Measurements from ENCODE around the gene TACSTD2.

DNA sequence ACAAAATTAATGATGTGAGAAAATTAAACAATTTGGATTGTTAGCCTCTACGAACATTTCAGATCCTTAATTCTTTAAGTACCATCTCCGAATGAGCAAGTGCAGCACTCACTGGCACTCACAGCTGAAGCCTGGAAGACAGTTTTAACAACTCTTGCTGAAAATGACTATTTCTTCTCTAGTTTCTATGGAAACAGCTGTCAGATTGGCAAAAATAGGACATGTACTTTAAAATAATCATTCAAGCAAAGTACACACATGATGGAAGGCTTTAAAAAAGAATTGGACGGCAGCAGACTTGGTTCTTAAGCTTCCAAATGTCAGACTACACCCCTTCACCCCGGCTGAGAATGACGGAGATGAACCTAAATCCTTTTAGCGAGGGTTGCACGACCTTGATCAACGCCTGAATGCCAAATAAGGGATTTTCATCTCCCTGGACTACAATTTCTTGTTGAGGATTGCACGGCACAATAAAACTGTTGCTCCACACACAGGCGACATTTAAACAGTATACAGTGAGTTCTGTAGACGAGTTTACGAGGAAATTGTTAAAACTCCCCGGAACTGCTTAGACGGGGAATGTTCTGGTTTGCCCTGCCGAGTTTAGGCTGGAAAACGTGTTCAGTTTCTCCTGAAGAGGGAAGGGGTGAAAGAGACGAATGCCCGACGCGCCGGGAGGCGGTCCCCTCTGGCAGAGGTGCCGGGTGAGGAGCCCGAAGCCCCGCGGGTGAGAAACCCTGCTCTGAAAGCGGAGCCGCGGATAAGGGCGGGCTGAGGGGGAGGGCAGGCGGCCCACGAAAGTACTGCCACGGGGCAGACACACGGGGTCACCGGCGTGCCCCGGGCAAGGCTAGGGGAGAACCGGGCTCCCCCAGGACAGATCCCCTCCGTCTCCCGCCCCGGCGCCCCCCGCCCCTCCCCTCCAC is 31.2 kb downstream of the TACSTD2 start:
- TF ChIP-seq ZBTB10 (tag by site-specific recombination; IDR thresholded peaks at IDR 0.05): no peak
- TF ChIP-seq, protein P1, sequence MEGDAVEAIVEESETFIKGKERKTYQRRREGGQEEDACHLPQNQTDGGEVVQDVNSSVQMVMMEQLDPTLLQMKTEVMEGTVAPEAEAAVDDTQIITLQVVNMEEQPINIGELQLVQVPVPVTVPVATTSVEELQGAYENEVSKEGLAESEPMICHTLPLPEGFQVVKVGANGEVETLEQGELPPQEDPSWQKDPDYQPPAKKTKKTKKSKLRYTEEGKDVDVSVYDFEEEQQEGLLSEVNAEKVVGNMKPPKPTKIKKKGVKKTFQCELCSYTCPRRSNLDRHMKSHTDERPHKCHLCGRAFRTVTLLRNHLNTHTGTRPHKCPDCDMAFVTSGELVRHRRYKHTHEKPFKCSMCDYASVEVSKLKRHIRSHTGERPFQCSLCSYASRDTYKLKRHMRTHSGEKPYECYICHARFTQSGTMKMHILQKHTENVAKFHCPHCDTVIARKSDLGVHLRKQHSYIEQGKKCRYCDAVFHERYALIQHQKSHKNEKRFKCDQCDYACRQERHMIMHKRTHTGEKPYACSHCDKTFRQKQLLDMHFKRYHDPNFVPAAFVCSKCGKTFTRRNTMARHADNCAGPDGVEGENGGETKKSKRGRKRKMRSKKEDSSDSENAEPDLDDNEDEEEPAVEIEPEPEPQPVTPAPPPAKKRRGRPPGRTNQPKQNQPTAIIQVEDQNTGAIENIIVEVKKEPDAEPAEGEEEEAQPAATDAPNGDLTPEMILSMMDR (tag by site-specific recombination; IDR thresholded peaks at IDR 0.05): no peak
- TF ChIP-seq ZNF677 (tag by site-specific recombination; IDR thresholded peaks at IDR 0.05): no peak
- no peak for TF ChIP-seq ZNF521 (tag by site-specific recombination; IDR thresholded peaks at IDR 0.05)
- TF ChIP-seq ZBTB48 (tag by site-specific recombination; IDR thresholded peaks at IDR 0.05): peak; percentile 43; the same call in 1 of the 2 replicates
- TF ChIP-seq ZSCAN23 (tag by site-specific recombination; IDR thresholded peaks at IDR 0.05): no peak
- no peak for TF ChIP-seq ZFP3 (tag by site-specific recombination; IDR thresholded peaks at IDR 0.05; ENCODE audit: low read depth)
- no peak for TF ChIP-seq KLF9 (tag by site-specific recombination; IDR thresholded peaks at IDR 0.05; ENCODE audit: low read depth)
- TF ChIP-seq ZNF585B (tag by site-specific recombination; IDR thresholded peaks at IDR 0.05): no peak
- TF ChIP-seq MYNN (tag by site-specific recombination; IDR thresholded peaks at IDR 0.05; ENCODE audit: borderline replicate concordance): no peak
- no peak for TF ChIP-seq ZNF747 (tag by site-specific recombination; IDR thresholded peaks at IDR 0.05)
